Measurements from ENCODE around the gene IL17RE. TPM values are rescaled to one million over a fixed set of nuclear protein-coding genes. Genes with fewer than 3 reads are reported as not detected.

The IL17RE gene
- polyA plus RNA-seq, 1 donor (not counting 4 experiments of a cell fraction or from before 2014, with no cell fraction given) = 16.0 TPM

GRCh38 chr3:9949626-9950025 is 47.0 kb downstream of the IL17RE start:
- DNase-seq (ENCODE audit: low read depth, low spot score) = no peak
- no peak for FAIRE-seq
- peaks cover 5% of the 10 kb centered on the region for H3K4me1 ChIP-seq (ENCODE audit: control insufficient read depth, extremely low read depth, insufficient read depth, low read length)
- no peaks in the 10 kb centered on the region for H3K27me3 ChIP-seq (ENCODE audit: control insufficient read depth, extremely low read depth, insufficient read depth, low read length)
- no peak overlapping the region for H3K9ac ChIP-seq (ENCODE audit: control insufficient read depth, extremely low read depth, insufficient read depth, low read length)
- no peaks in the 10 kb centered on the region for H3K79me2 ChIP-seq (ENCODE audit: control insufficient read depth, insufficient read depth, low read length)
- no peak overlapping the region for H2AFZ ChIP-seq (ENCODE audit: control insufficient read depth, low read length)
- H3K36me3 ChIP-seq (ENCODE audit: control insufficient read depth in 2 of 2, extremely low read depth in 1 of 2, insufficient read depth in 2 of 2, low read length in 2 of 2) = peaks cover 0 to 4% of the 10 kb centered on the region in 2 experiments
- H3K9me1 ChIP-seq (ENCODE audit: control insufficient read depth, extremely low read depth, insufficient read depth, low read length) = no peaks in the 10 kb centered on the region
- no peak overlapping the region for H3K27ac ChIP-seq (ENCODE audit: control insufficient read depth, insufficient read depth, low read length)
- no peak overlapping the region for H3K4me3 ChIP-seq (ENCODE audit: control insufficient read depth in 2 of 3, extremely low read depth in 1 of 3, insufficient read depth in 2 of 3, low read depth in 1 of 3, low read length in 3 of 3)
- no peaks in the 10 kb centered on the region for H3K9me3 ChIP-seq (ENCODE audit: control insufficient read depth, low read depth, low read length)
- dilution Hi-C loops (cut with MboI; ENCODE audit: extremely low pct_ligation_motif_present, low sequenced_read_pairs) = no loop called here
- H3K4me2 ChIP-seq (ENCODE audit: control insufficient read depth, extremely low read depth, insufficient read depth, low read depth, low read length) = no peak overlapping the region
- TF ChIP-seq CTCF (optimal IDR thresholded peaks at IDR 0.05 in 1 of 3, IDR thresholded peaks at IDR 0.05 in 1 of 3, conservative IDR thresholded peaks at IDR 0.05 in 1 of 3; ENCODE audit: extremely low read depth in 1 of 3, insufficient read depth in 2 of 3, low read length in 3 of 3) (no peak), EZH2 (IDR thresholded peaks at IDR 0.05; ENCODE audit: low read length) (no peak)
- no peaks in the 10 kb centered on the region for H4K20me1 ChIP-seq (ENCODE audit: control insufficient read depth, extremely low read depth, insufficient read depth, low read length)

GRCh38 chr3:9951126-9951525 is 48.5 kb downstream of the IL17RE start:
- no peak overlapping the region for H3K27ac ChIP-seq (ENCODE audit: control insufficient read depth, insufficient read depth, low read length)
- FAIRE-seq (no peak), DNase-seq (ENCODE audit: low read depth, low spot score) (no peak)
- H3K4me1 ChIP-seq (ENCODE audit: control insufficient read depth, extremely low read depth, insufficient read depth, low read length) = peaks cover 3% of the 10 kb centered on the region
- H3K27me3 ChIP-seq (ENCODE audit: control insufficient read depth, extremely low read depth, insufficient read depth, low read length) = no peaks in the 10 kb centered on the region
- TF ChIP-seq EZH2 (IDR thresholded peaks at IDR 0.05; ENCODE audit: low read length) (no peak), CTCF (optimal IDR thresholded peaks at IDR 0.05 in 1 of 3, IDR thresholded peaks at IDR 0.05 in 1 of 3, conservative IDR thresholded peaks at IDR 0.05 in 1 of 3; ENCODE audit: extremely low read depth in 1 of 3, insufficient read depth in 2 of 3, low read length in 3 of 3) (no peak)
- no peaks in the 10 kb centered on the region for H4K20me1 ChIP-seq (ENCODE audit: control insufficient read depth, extremely low read depth, insufficient read depth, low read length)
- H2AFZ ChIP-seq (ENCODE audit: control insufficient read depth, low read length) = no peak overlapping the region
- H3K9me3 ChIP-seq (ENCODE audit: control insufficient read depth, low read depth, low read length) = no peaks in the 10 kb centered on the region
- no peaks in the 10 kb centered on the region for H3K9me1 ChIP-seq (ENCODE audit: control insufficient read depth, extremely low read depth, insufficient read depth, low read length)
- no peak overlapping the region for H3K9ac ChIP-seq (ENCODE audit: control insufficient read depth, extremely low read depth, insufficient read depth, low read length)
- H3K36me3 ChIP-seq (ENCODE audit: control insufficient read depth in 2 of 2, extremely low read depth in 1 of 2, insufficient read depth in 2 of 2, low read length in 2 of 2) = no peaks in the 10 kb centered on the region
- dilution Hi-C loops (cut with MboI; ENCODE audit: extremely low pct_ligation_motif_present, low sequenced_read_pairs) = no loop called here
- H3K79me2 ChIP-seq (ENCODE audit: control insufficient read depth, insufficient read depth, low read length) = no peaks in the 10 kb centered on the region
- no peak overlapping the region for H3K4me3 ChIP-seq (ENCODE audit: control insufficient read depth in 2 of 3, extremely low read depth in 1 of 3, insufficient read depth in 2 of 3, low read depth in 1 of 3, low read length in 3 of 3)
- H3K4me2 ChIP-seq (ENCODE audit: control insufficient read depth, extremely low read depth, insufficient read depth, low read depth, low read length) = no peak overlapping the region

Data from keratinocyte (primary cell).